Urinary bladder (tissue), 4 donors: ENCODE results near the gene LRRC27. TPM values are rescaled to one million over a fixed set of nuclear protein-coding genes. Genes with fewer than 3 reads are reported as not detected.

Experiments used
- DNase-seq: peaks from one replicate; pipeline ENCODE4 v3.0.0-alpha.2; 2015; ENCODE audit errors: extremely low spot score
- H3K27ac ChIP-seq: one replicate; pipeline ENCODE4 v1.5.1; 2013; ENCODE audit warnings: low read depth, mild to moderate bottlenecking, moderate library complexity
- H3K36me3 ChIP-seq: one replicate; pipeline ENCODE4 v1.6.1; 2013; ENCODE audit warnings: mild to moderate bottlenecking, moderate library complexity; ENCODE audit not compliant: insufficient read depth
- H3K4me1 ChIP-seq: one replicate; pipeline ENCODE4 v1.6.1; 2013; ENCODE audit warnings: mild to moderate bottlenecking, moderate library complexity; ENCODE audit not compliant: insufficient read depth
- H3K4me3 ChIP-seq: one replicate; pipeline ENCODE4 v1.5.1; 2013; ENCODE audit warnings: low read depth, low read length
- WGBS: extraction: QIAGEN DNeasy Blood & Tissue Kit; methylation state at CpG from one replicate; pipeline ENCODE4 v1.1.7; 2013; 5-methylcytosine and 5-hydroxymethylcytosine counted together
- polyA plus RNA-seq: library from polyadenylated mRNA; stranded (reverse); fragments of 200-250 nt; gene quantifications from one replicate; pipeline ENCODE4 v1.2.3, GENCODE V29; 2013
- total RNA-seq: library from RNA; depleted of rRNA; stranded (reverse); fragments of >200 nt; gene quantifications from one replicate; pipeline ENCODE4 v1.2.3, GENCODE V29; 2014
- donor health status: healthy with polysubstance abuse.
- donor health status: healthy.

LRRC27 gene
- total and polyA plus RNA-seq, 2 donors: 6.5 to 13.2 TPM

- Histone ChIP-seq H3K27ac (no peak overlapping the region), H3K36me3 (no peaks in the 10 kb centered on the region), H3K4me3 (no peak overlapping the region), H3K4me1 (no peaks in the 10 kb centered on the region)
- WGBS: 91% methylated on average over 28 of the region's 28 CpGs
- no peak for DNase-seq
These were observed 35.1 kb upstream of the LRRC27 start for GRCh38 chr10:132296666-132297443.

- WGBS: 47% methylated on average over 9 of the region's 9 CpGs
- no peak overlapping the region for H3K27ac ChIP-seq
- no peak overlapping the region for H3K4me3 ChIP-seq
- DNase-seq: no peak
- H3K36me3 ChIP-seq: no peaks in the 10 kb centered on the region
- H3K4me1 ChIP-seq: no peaks in the 10 kb centered on the region
These were observed 34.5 kb upstream of the LRRC27 start for GRCh38 chr10:132297526-132297925.

- no peaks in the 10 kb centered on the region for H3K4me1 ChIP-seq
- H3K27ac ChIP-seq: no peak overlapping the region
- WGBS: 63% methylated on average over 28 of the region's 28 CpGs
- H3K4me3 ChIP-seq: no peak overlapping the region
- no peaks in the 10 kb centered on the region for H3K36me3 ChIP-seq
- no peak for DNase-seq
These were observed 33.7 kb upstream of the LRRC27 start for GRCh38 chr10:132298038-132298881.

GRCh38 chr10:132299371-132300336 is 32.3 kb upstream of the LRRC27 start:
- Histone ChIP-seq H3K36me3 (no peaks in the 10 kb centered on the region), H3K27ac (no peak overlapping the region), H3K4me1 (no peaks in the 10 kb centered on the region), H3K4me3 (no peak overlapping the region)
- 89% methylated on average over 34 of the region's 34 CpGs for WGBS
- no peak for DNase-seq

- 65% methylated on average over 10 of the region's 10 CpGs for WGBS
- no peak overlapping the region for H3K27ac ChIP-seq
- no peak for DNase-seq
- no peak overlapping the region for H3K4me3 ChIP-seq
- no peaks in the 10 kb centered on the region for H3K4me1 ChIP-seq
- H3K36me3 ChIP-seq: no peaks in the 10 kb centered on the region
These were observed 31.4 kb upstream of the LRRC27 start for GRCh38 chr10:132300582-132300981.

- no peak for DNase-seq
- 90% methylated on average over 38 of the region's 38 CpGs for WGBS
These were observed 30.3 kb upstream of the LRRC27 start for GRCh38 chr10:132301371-132302330.

GRCh38 chr10:132302421-132303310 is 29.3 kb upstream of the LRRC27 start:
- WGBS: 84% methylated on average over 29 of the region's 29 CpGs
- no peak for DNase-seq

More at GRCh38 chr10:132301371-132302330, 30.3 kb upstream of the LRRC27 start:
- no peak overlapping the region for H3K4me3 ChIP-seq
- no peaks in the 10 kb centered on the region for H3K36me3 ChIP-seq
- no peaks in the 10 kb centered on the region for H3K4me1 ChIP-seq
- no peak overlapping the region for H3K27ac ChIP-seq

GRCh38 chr10:132303361-132304115 is 28.5 kb upstream of the LRRC27 start:
- Histone ChIP-seq H3K27ac (no peak overlapping the region), H3K4me3 (no peak overlapping the region), H3K4me1 (no peaks in the 10 kb centered on the region), H3K36me3 (no peaks in the 10 kb centered on the region)
- 88% methylated on average over 21 of the region's 21 CpGs for WGBS
- DNase-seq: no peak

More at GRCh38 chr10:132302421-132303310, 29.3 kb upstream of the LRRC27 start:
- H3K27ac ChIP-seq: no peak overlapping the region
- no peak overlapping the region for H3K4me3 ChIP-seq
- H3K36me3 ChIP-seq: no peaks in the 10 kb centered on the region
- no peaks in the 10 kb centered on the region for H3K4me1 ChIP-seq

GRCh38 chr10:132304756-132305509 is 27.1 kb upstream of the LRRC27 start:
- Histone ChIP-seq H3K36me3 (no peaks in the 10 kb centered on the region), H3K27ac (no peak overlapping the region), H3K4me3 (no peak overlapping the region), H3K4me1 (no peaks in the 10 kb centered on the region)
- no peak for DNase-seq
- WGBS: 91% methylated on average over 21 of the region's 21 CpGs

GRCh38 chr10:132305654-132306342 is 26.2 kb upstream of the LRRC27 start:
- no peaks in the 10 kb centered on the region for H3K4me1 ChIP-seq
- H3K36me3 ChIP-seq: no peaks in the 10 kb centered on the region
- H3K27ac ChIP-seq: no peak overlapping the region
- 95% methylated on average over 22 of the region's 22 CpGs for WGBS
- DNase-seq: no peak
- H3K4me3 ChIP-seq: no peak overlapping the region
